K562 (cell line): Measurements from ENCODE around the gene TUBGCP5. TPM values are rescaled to one million over a fixed set of nuclear protein-coding genes. Genes with fewer than 3 reads are reported as not detected.

Source experiments
- ASH1L ChIP-seq: fragments of 450-650 bp; IDR thresholded peaks from 2 replicates; pipeline ENCODE4 v1.6.1; 2018; ENCODE audit warnings: borderline replicate concordance, mild to moderate bottlenecking, low read depth; ENCODE audit not compliant: partially characterized antibody
- ATF7 ChIP-seq: fragments of 450-650 bp; IDR thresholded peaks from 2 replicates; pipeline ENCODE4 v1.7.1; 2014; ENCODE audit warnings: mild to moderate bottlenecking, moderate library complexity
- CBFA2T2 ChIP-seq: fragments of 450-650 bp; conservative IDR thresholded peaks from 2 replicates; pipeline ENCODE4 v1.6.1; 2017; ENCODE audit warnings: mild to moderate bottlenecking
- CREM ChIP-seq: IDR thresholded peaks from 2 replicates; pipeline ENCODE4 v1.6.1; 2014; ENCODE audit warnings: antibody characterized with exemption, low read depth
- HDGF ChIP-seq: fragments of 450-650 bp; IDR thresholded peaks from 2 replicates; pipeline ENCODE4 v1.6.1; 2016
- HMGN3 ChIP-seq: IDR thresholded peaks from 2 replicates; pipeline ENCODE4 v1.6.1; 2011; ENCODE audit warnings: borderline replicate concordance, low read depth, mild to moderate bottlenecking, mixed read lengths, low read length; ENCODE audit not compliant: insufficient read length; ENCODE audit errors: extremely low read depth
- KDM4B ChIP-seq, 2 experiments: fragments of 450-650 bp in 1 of 2; sonication (generic) in 1 of 2; IDR thresholded peaks; 2 replicates each; pipeline ENCODE4 v1.6.1; 2016 to 2017; ENCODE audit warnings: borderline replicate concordance in 2 of 2, antibody characterized with exemption in 1 of 2, low read depth in 1 of 2, mild to moderate bottlenecking in 1 of 2
- NRF1 ChIP-seq, 2 experiments: fragments of 450-650 bp; IDR thresholded peaks in 1 of 2; conservative IDR thresholded peaks in 1 of 2; 2 replicates each; pipeline ENCODE4 v1.6.1; 2014; ENCODE audit warnings: mild to moderate bottlenecking in 2 of 2
- SIN3B ChIP-seq: fragments of 450-650 bp; IDR thresholded peaks from 2 replicates; pipeline ENCODE4 v1.6.1; 2017; ENCODE audit warnings: low read depth, mild to moderate bottlenecking, moderate library complexity
- SMAD2 ChIP-seq: fragments of 150-350 bp; IDR thresholded peaks from 2 replicates; pipeline ENCODE4 v1.6.1; 2014; ENCODE audit warnings: low read depth, mild to moderate bottlenecking, low read length
- THRAP3 ChIP-seq: fragments of 450-650 bp; IDR thresholded peaks from 2 replicates; pipeline ENCODE4 v1.6.1; 2016; ENCODE audit warnings: mild to moderate bottlenecking, inconsistent platforms, borderline replicate concordance
- U2AF2 ChIP-seq: fragments of 200-400 bp; formaldehyde crosslinking; optimal IDR thresholded peaks from 2 replicates; pipeline ENCODE3; 2017; ENCODE audit warnings: low read depth, mild to moderate bottlenecking, low read length
- XRCC5 ChIP-seq: fragments of 200-400 bp; formaldehyde crosslinking; IDR thresholded peaks from 2 replicates; pipeline ENCODE4 v1.6.1; 2017; ENCODE audit warnings: low read depth, mild to moderate bottlenecking, low read length
- YY1 ChIP-seq, 3 experiments: IDR thresholded peaks; 2 replicates each; pipeline ENCODE4 v1.6.1; 2011; ENCODE audit warnings: low read length in 2 of 3, mild to moderate bottlenecking in 2 of 3, moderate library complexity in 2 of 3, borderline replicate concordance in 1 of 3, control low read depth in 1 of 3, low read depth in 1 of 3; ENCODE audit not compliant: insufficient read depth in 3 of 3, insufficient replicate concordance in 2 of 3, control insufficient read depth in 1 of 3, insufficient read length in 1 of 3; ENCODE audit errors: extremely low read depth in 1 of 3
- ZC3H8 ChIP-seq: fragments of 450-650 bp; IDR thresholded peaks from 2 replicates; pipeline ENCODE4 v1.6.1; 2017
- ZKSCAN8 ChIP-seq: fragments of 200-800 bp; sonication (Bioruptor generic); IDR thresholded peaks from 2 replicates; pipeline ENCODE4 v1.6.1; 2016; ENCODE audit warnings: missing genetic modification characterization, missing compliant biosample characterization
- ZNF445 ChIP-seq: fragments of 250-450 bp; sonication (Bioruptor Pico); IDR thresholded peaks from 2 replicates; pipeline ENCODE4 v1.4.0; 2020; ENCODE audit warnings: low read depth, mild to moderate bottlenecking, moderate library complexity
- ZNF583 ChIP-seq: fragments of 250-450 bp; sonication (Bioruptor Pico); IDR thresholded peaks from 2 replicates; pipeline ENCODE4 v1.4.0; 2020
- ZNF780A ChIP-seq: fragments of 250-450 bp; sonication (Bioruptor Pico); IDR thresholded peaks from 2 replicates; pipeline ENCODE4 v1.5.0; 2021; ENCODE audit warnings: mild to moderate bottlenecking
- polyA plus RNA-seq, 8 experiments: library from polyadenylated mRNA; depleted of rRNA in 4 of 8; stranded (reverse) in 5 of 8; unstranded in 3 of 8; fragments of >200 nt; fragmentation: Nextera tagmentation in 2 of 8; fragmentation: Illumina TruSeq in 1 of 8; extraction: Ambion mirVana in 2 of 8; extraction: Trizol in 1 of 8; gene quantifications; 2 replicates each; pipeline versions ENCODE4 v1.2.1 to v1.2.3, GENCODE V29; 2011 to 2014; ENCODE audit warnings: inconsistent platforms in 1 of 8, missing spikeins in 1 of 8
- total RNA-seq, 7 experiments: library from RNA; depleted of rRNA in 6 of 7; stranded (reverse); fragments of >200 nt in 6 of 7; fragmentation: Illumina TruSeq in 2 of 7; extraction: Trizol in 2 of 7; gene quantifications; 2 replicates each; pipeline versions ENCODE4 v1.2.1 to v1.2.3, GENCODE V29; 2011 to 2021; ENCODE audit warnings: low replicate concordance in 1 of 7
- TF ChIP-seq, protein P1 (sequence below): sonication (generic); formaldehyde crosslinking; IDR thresholded peaks from 2 replicates; pipeline ENCODE4 v1.4.0; 2020; ENCODE audit warnings: mild to moderate bottlenecking, missing genetic modification reagents
- TF ChIP-seq, protein P2 (sequence below): sonication (generic); IDR thresholded peaks from 2 replicates; pipeline ENCODE4 v1.6.1; 2016
- TF ChIP-seq, protein P3 (sequence below), 2 experiments: IDR thresholded peaks in 1 of 2; conservative IDR thresholded peaks in 1 of 2; 2 replicates each; pipeline ENCODE4 v1.6.1; 2016; ENCODE audit warnings: low read depth in 2 of 2, mild to moderate bottlenecking in 1 of 2, missing compliant biosample characterization in 1 of 2, missing genetic modification characterization in 1 of 2, moderate library complexity in 1 of 2

TUBGCP5 gene
- total and polyA plus RNA-seq, 9 of the 15 experiments (the other 6 are each of a cell fraction or from before 2014, with no cell fraction given): 5.8 to 33.9 (median 23.2) TPM

DNA sequence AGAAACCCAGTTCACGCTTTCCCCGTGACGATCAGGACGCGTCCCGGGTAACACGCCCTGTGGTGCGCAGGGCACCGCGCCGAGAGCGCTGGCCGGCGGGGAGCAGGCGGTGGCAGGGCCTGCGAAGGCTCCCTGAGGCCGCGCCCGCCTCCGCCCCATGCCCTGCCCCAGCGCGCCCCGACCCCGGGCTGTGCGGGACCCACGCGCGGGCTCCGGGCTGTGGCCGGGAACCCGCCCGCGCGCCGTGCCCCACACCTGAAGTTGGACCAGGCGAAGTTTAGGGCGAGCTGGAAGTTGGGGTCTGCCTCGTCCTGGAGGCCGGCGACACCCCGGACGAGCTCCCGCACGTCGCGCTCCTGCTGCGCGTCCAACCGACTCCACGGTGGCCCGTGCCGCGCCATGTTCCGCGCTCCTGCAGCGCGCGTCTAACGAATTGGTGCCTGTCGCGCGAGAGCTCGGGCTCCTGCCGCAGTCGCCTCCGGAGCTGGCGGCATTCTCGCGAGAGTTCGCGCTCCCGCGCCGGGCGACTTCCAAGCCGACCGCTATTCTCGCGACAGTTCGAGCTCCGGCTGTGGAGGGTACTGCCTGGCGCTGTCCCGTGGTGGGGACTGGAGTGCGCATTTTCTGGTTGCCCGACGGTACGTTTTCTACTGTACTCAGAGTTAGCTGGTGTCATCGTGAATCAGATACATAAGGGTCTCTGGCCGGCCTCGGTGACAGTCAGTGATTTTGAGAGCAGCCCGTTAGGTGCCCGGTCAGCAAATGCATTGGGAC is at the start of gene TUBGCP5 (continued):
- TF ChIP-seq, protein P1, sequence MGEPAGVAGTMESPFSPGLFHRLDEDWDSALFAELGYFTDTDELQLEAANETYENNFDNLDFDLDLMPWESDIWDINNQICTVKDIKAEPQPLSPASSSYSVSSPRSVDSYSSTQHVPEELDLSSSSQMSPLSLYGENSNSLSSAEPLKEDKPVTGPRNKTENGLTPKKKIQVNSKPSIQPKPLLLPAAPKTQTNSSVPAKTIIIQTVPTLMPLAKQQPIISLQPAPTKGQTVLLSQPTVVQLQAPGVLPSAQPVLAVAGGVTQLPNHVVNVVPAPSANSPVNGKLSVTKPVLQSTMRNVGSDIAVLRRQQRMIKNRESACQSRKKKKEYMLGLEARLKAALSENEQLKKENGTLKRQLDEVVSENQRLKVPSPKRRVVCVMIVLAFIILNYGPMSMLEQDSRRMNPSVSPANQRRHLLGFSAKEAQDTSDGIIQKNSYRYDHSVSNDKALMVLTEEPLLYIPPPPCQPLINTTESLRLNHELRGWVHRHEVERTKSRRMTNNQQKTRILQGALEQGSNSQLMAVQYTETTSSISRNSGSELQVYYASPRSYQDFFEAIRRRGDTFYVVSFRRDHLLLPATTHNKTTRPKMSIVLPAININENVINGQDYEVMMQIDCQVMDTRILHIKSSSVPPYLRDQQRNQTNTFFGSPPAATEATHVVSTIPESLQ: peak; percentile 85; the same call in 1 of the 2 replicates
- TF ChIP-seq SIN3B: peak; percentile 66; the same call in 1 of the 2 replicates
- peak; percentile 47; the same call in 1 of the 2 replicates for TF ChIP-seq ZNF583 (CRISPR knock-in tag)
- peak; percentile 70; the same call in 1 of the 2 replicates for TF ChIP-seq CREM
- no peak for TF ChIP-seq KDM4B (IDR thresholded peaks at IDR 0.05; ENCODE audit: borderline replicate concordance in 2 of 2, low read depth in 1 of 2)
- no peak for TF ChIP-seq ZKSCAN8 (CRISPR knock-in tag)
- no peak for TF ChIP-seq THRAP3
- TF ChIP-seq NRF1 (conservative IDR thresholded peaks at IDR 0.05 in 1 of 2, IDR thresholded peaks at IDR 0.05 in 1 of 2): peak; percentile 73 to 78
- TF ChIP-seq ZNF445 (CRISPR knock-in tag): no peak
- TF ChIP-seq SMAD2: no peak
- TF ChIP-seq, protein P2, sequence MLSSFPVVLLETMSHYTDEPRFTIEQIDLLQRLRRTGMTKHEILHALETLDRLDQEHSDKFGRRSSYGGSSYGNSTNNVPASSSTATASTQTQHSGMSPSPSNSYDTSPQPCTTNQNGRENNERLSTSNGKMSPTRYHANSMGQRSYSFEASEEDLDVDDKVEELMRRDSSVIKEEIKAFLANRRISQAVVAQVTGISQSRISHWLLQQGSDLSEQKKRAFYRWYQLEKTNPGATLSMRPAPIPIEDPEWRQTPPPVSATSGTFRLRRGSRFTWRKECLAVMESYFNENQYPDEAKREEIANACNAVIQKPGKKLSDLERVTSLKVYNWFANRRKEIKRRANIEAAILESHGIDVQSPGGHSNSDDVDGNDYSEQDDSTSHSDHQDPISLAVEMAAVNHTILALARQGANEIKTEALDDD: peak; percentile 80; the same call in 1 of the 2 replicates
- 0 out of 2 replicates have a peak, but pooled peaks have one; percentile 32 for TF ChIP-seq XRCC5
- TF ChIP-seq, protein P3, sequence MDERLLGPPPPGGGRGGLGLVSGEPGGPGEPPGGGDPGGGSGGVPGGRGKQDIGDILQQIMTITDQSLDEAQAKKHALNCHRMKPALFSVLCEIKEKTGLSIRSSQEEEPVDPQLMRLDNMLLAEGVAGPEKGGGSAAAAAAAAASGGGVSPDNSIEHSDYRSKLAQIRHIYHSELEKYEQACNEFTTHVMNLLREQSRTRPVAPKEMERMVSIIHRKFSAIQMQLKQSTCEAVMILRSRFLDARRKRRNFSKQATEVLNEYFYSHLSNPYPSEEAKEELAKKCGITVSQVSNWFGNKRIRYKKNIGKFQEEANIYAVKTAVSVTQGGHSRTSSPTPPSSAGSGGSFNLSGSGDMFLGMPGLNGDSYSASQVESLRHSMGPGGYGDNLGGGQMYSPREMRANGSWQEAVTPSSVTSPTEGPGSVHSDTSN (CRISPR knock-in tag; IDR thresholded peaks at IDR 0.05; ENCODE audit: low read depth): no peak
- TF ChIP-seq, protein P3 (tag; conservative IDR thresholded peaks at IDR 0.05; ENCODE audit: low read depth): no peak
- no peak for TF ChIP-seq U2AF2
- no peak for TF ChIP-seq HDGF
- no peak for TF ChIP-seq CBFA2T2
- TF ChIP-seq HMGN3: peak; percentile 17
- no peak for TF ChIP-seq ZC3H8
- TF ChIP-seq ZNF780A (CRISPR knock-in tag): no peak
- TF ChIP-seq ATF7: peak; percentile 38; the same call in 1 of the 2 replicates
- peak; percentile 77 for TF ChIP-seq ASH1L
- peak; percentile 79 to 93 (median 85) for TF ChIP-seq YY1 (IDR thresholded peaks at IDR 0.05; ENCODE audit: borderline replicate concordance in 1 of 3, control insufficient read depth in 1 of 3, extremely low read depth in 1 of 3, insufficient read depth in 3 of 3, insufficient read length in 1 of 3, insufficient replicate concordance in 2 of 3, low read depth in 1 of 3, low read length in 2 of 3)
